WTC11 (cell line): ENCODE measurements around the gene SMC5.

Experiments
- KAT7 ChIP-seq: sonication (generic); formaldehyde crosslinking; IDR thresholded peaks from 2 replicates; pipeline ENCODE4 v1.8.1; 2023; ENCODE audit warnings: missing genetic modification reagents, mild to moderate bottlenecking, borderline replicate concordance
- SMAD4 ChIP-seq: sonication (generic); formaldehyde crosslinking; IDR thresholded peaks from 2 replicates; pipeline ENCODE4 v1.8.0; 2022; ENCODE audit warnings: mild to moderate bottlenecking, missing genetic modification reagents
- SP1 ChIP-seq: sonication (generic); formaldehyde crosslinking; conservative IDR thresholded peaks from 2 replicates; pipeline ENCODE4 v1.8.1; 2022; ENCODE audit warnings: missing genetic modification reagents
- ZNF232 ChIP-seq: sonication (generic); formaldehyde crosslinking; IDR thresholded peaks from 2 replicates; pipeline ENCODE4 v1.8.0; 2022; ENCODE audit warnings: mild to moderate bottlenecking, missing genetic modification reagents
- TF ChIP-seq, protein P1 (sequence below): sonication (generic); formaldehyde crosslinking; IDR thresholded peaks from 2 replicates; pipeline ENCODE4 v1.8.0; 2023; ENCODE audit warnings: missing genetic modification reagents
- TF ChIP-seq, protein P2 (sequence below): fragments of 200-600 bp; IDR thresholded peaks from 2 replicates; pipeline ENCODE4 v1.8.0; 2022; ENCODE audit warnings: antibody characterized with exemption
- TF ChIP-seq, protein P3 (sequence below): sonication (generic); formaldehyde crosslinking; IDR thresholded peaks from 2 replicates; pipeline ENCODE4 v1.8.1; 2022; ENCODE audit warnings: low read depth, missing genetic modification reagents, borderline replicate concordance
- TF ChIP-seq, protein P4 (sequence below): sonication (generic); formaldehyde crosslinking; IDR thresholded peaks from 2 replicates; pipeline ENCODE4 v1.8.1; 2023; ENCODE audit warnings: mild to moderate bottlenecking, missing genetic modification reagents, moderate library complexity
- TF ChIP-seq, protein P5 (sequence below): sonication (generic); formaldehyde crosslinking; conservative IDR thresholded peaks from 2 replicates; pipeline ENCODE4 v1.8.1; 2023; ENCODE audit warnings: mild to moderate bottlenecking, low read depth, missing genetic modification reagents, moderate library complexity
- TF ChIP-seq, protein P6 (sequence below): fragments of 250-450 bp; sonication (Bioruptor Pico); IDR thresholded peaks from 2 replicates; pipeline ENCODE4 v1.9.0; 2021; ENCODE audit warnings: mild to moderate bottlenecking, borderline replicate concordance

DNA sequence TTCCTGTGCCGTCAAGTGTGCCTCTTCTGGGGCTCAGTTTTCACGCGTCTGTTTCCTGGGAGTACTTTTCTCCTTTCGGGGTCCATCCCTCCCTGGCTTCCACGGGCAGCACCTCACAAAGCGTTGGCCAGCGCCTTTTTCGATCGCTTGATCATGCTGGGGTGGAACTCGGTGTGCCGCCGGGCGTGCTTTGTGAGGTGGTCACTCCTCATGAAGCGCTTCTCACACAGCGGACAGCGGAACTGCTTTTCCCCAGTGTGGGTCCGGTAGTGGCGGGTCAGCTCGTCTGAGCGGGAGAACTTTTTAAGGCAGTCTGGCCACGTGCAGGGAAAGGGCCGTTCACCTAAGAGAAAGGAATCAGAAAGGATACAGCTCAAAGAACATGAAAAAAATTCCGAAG lies 128.9 kb downstream of the SMC5 start:
- TF ChIP-seq, protein P1, sequence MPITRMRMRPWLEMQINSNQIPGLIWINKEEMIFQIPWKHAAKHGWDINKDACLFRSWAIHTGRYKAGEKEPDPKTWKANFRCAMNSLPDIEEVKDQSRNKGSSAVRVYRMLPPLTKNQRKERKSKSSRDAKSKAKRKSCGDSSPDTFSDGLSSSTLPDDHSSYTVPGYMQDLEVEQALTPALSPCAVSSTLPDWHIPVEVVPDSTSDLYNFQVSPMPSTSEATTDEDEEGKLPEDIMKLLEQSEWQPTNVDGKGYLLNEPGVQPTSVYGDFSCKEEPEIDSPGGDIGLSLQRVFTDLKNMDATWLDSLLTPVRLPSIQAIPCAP (CRISPR knock-in tag) = no peak
- TF ChIP-seq SP1 (CRISPR knock-in tag) = no peak
- TF ChIP-seq, protein P2, sequence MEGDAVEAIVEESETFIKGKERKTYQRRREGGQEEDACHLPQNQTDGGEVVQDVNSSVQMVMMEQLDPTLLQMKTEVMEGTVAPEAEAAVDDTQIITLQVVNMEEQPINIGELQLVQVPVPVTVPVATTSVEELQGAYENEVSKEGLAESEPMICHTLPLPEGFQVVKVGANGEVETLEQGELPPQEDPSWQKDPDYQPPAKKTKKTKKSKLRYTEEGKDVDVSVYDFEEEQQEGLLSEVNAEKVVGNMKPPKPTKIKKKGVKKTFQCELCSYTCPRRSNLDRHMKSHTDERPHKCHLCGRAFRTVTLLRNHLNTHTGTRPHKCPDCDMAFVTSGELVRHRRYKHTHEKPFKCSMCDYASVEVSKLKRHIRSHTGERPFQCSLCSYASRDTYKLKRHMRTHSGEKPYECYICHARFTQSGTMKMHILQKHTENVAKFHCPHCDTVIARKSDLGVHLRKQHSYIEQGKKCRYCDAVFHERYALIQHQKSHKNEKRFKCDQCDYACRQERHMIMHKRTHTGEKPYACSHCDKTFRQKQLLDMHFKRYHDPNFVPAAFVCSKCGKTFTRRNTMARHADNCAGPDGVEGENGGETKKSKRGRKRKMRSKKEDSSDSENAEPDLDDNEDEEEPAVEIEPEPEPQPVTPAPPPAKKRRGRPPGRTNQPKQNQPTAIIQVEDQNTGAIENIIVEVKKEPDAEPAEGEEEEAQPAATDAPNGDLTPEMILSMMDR = no peak
- TF ChIP-seq SMAD4 = no peak
- TF ChIP-seq, protein P3, sequence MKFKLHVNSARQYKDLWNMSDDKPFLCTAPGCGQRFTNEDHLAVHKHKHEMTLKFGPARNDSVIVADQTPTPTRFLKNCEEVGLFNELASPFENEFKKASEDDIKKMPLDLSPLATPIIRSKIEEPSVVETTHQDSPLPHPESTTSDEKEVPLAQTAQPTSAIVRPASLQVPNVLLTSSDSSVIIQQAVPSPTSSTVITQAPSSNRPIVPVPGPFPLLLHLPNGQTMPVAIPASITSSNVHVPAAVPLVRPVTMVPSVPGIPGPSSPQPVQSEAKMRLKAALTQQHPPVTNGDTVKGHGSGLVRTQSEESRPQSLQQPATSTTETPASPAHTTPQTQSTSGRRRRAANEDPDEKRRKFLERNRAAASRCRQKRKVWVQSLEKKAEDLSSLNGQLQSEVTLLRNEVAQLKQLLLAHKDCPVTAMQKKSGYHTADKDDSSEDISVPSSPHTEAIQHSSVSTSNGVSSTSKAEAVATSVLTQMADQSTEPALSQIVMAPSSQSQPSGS (CRISPR knock-in tag) = no peak
- TF ChIP-seq, protein P4, sequence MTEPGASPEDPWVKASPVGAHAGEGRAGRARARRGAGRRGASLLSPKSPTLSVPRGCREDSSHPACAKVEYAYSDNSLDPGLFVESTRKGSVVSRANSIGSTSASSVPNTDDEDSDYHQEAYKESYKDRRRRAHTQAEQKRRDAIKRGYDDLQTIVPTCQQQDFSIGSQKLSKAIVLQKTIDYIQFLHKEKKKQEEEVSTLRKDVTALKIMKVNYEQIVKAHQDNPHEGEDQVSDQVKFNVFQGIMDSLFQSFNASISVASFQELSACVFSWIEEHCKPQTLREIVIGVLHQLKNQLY = no peak
- TF ChIP-seq, protein P5, sequence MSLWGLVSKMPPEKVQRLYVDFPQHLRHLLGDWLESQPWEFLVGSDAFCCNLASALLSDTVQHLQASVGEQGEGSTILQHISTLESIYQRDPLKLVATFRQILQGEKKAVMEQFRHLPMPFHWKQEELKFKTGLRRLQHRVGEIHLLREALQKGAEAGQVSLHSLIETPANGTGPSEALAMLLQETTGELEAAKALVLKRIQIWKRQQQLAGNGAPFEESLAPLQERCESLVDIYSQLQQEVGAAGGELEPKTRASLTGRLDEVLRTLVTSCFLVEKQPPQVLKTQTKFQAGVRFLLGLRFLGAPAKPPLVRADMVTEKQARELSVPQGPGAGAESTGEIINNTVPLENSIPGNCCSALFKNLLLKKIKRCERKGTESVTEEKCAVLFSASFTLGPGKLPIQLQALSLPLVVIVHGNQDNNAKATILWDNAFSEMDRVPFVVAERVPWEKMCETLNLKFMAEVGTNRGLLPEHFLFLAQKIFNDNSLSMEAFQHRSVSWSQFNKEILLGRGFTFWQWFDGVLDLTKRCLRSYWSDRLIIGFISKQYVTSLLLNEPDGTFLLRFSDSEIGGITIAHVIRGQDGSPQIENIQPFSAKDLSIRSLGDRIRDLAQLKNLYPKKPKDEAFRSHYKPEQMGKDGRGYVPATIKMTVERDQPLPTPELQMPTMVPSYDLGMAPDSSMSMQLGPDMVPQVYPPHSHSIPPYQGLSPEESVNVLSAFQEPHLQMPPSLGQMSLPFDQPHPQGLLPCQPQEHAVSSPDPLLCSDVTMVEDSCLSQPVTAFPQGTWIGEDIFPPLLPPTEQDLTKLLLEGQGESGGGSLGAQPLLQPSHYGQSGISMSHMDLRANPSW (CRISPR knock-in tag) = no peak
- no peak for TF ChIP-seq KAT7 (CRISPR knock-in tag)
- TF ChIP-seq ZNF232 (CRISPR knock-in tag) = no peak
- TF ChIP-seq, protein P6, sequence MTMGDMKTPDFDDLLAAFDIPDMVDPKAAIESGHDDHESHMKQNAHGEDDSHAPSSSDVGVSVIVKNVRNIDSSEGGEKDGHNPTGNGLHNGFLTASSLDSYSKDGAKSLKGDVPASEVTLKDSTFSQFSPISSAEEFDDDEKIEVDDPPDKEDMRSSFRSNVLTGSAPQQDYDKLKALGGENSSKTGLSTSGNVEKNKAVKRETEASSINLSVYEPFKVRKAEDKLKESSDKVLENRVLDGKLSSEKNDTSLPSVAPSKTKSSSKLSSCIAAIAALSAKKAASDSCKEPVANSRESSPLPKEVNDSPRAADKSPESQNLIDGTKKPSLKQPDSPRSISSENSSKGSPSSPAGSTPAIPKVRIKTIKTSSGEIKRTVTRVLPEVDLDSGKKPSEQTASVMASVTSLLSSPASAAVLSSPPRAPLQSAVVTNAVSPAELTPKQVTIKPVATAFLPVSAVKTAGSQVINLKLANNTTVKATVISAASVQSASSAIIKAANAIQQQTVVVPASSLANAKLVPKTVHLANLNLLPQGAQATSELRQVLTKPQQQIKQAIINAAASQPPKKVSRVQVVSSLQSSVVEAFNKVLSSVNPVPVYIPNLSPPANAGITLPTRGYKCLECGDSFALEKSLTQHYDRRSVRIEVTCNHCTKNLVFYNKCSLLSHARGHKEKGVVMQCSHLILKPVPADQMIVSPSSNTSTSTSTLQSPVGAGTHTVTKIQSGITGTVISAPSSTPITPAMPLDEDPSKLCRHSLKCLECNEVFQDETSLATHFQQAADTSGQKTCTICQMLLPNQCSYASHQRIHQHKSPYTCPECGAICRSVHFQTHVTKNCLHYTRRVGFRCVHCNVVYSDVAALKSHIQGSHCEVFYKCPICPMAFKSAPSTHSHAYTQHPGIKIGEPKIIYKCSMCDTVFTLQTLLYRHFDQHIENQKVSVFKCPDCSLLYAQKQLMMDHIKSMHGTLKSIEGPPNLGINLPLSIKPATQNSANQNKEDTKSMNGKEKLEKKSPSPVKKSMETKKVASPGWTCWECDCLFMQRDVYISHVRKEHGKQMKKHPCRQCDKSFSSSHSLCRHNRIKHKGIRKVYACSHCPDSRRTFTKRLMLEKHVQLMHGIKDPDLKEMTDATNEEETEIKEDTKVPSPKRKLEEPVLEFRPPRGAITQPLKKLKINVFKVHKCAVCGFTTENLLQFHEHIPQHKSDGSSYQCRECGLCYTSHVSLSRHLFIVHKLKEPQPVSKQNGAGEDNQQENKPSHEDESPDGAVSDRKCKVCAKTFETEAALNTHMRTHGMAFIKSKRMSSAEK = no peak
